SHP77 (cell line): Measurements from ENCODE around the gene PYGO1.
"Not testable (repeated sequence)": the region's sequence is repeated elsewhere in the genome, so short reads cannot be mapped to it uniquely, and the experiment has no call there.

Experiments used
- DNase-seq, 2 experiments: peaks; one replicate each; lab custom pipeline; 2025; lab: John Stamatoyannopoulos, UW

The PYGO1 gene

GRCh38 chr15:55505407-55505806 is 82.7 kb downstream of the PYGO1 start:
- not testable (repeated sequence) for DNase-seq

DNA sequence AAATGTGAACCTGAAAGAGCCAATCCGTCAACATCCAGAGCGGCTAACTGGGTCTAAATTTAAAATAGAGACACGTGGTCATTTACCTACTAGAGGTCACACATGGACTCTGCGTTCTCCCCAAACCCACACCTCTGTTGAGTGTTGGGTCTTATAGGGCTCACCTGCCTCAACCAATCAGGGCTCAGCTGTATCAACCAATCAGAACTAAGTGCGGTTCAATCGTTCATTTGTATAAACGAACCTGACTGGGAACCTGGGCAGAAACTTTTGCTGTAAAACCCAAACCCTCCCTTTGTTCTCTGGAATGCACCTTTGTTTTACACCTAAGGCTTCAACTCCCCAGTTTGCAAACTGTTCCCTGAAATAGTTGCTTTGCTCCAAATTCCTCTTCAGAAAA is 89.0 kb downstream of the PYGO1 start:
- DNase-seq = no peak

- peak; percentile 83 to 88 for DNase-seq
These were observed 89.8 kb downstream of the PYGO1 start for GRCh38 chr15:55498109-55498938.

DNA sequence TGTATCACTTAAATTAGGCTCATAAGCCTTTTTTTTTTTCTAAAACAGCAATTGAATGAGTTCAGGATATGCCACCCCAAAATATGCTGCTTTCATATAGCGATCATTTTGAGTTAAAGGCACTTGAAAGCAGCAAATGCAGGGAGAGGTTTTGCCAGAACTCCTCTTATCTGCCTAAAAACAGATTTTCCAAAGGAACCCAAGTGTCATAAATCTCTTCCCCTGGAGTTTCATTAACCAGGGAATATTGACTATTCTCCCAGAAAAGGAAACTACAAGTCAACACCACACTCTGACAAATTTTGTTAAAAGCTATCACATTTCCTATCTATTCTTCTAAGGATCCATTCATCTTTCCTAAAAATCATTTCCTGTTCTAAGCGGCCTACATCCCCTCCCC is 91.4 kb downstream of the PYGO1 start:
- no peak for DNase-seq

- DNase-seq = no peak
These were observed 93.2 kb downstream of the PYGO1 start for GRCh38 chr15:55494931-55495330.

DNA sequence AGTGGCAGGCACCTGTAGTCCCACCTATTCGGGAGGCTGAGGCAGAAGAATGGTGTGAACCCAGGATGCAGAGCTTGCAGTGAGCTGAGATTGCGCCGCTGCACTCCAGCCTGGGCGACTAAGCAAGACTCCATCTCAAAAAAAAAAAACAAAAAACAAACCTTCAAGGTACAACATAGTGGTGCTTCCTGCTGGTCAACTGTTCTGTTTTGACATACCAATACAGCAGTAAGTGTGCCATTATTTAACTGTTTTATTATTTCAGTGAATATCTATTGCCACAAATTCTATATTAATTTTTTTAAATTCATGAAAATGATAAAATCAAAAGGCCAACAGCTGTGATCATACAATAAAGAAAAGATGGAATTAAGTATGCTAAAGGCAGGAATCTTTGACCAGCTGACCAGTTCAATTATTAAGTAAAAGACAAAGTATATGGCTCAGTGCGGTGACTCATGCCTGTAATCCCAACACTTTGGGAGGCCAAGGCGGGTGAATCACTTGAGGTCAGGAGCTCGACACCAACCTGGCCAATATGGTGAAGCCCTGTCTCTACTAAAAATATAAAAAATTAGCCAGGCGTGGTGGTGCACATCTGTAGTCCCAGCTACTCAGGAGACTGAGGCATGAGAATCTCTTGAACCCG is 99.1 kb downstream of the PYGO1 start:
- not testable (repeated sequence) for DNase-seq
